ENCODE data around the gene EPS8L1. TPM values are rescaled to one million over a fixed set of nuclear protein-coding genes. Genes with fewer than 3 reads are reported as not detected.

The EPS8L1 gene
- total RNA-seq, 1 donor = 2.2 TPM

DNA sequence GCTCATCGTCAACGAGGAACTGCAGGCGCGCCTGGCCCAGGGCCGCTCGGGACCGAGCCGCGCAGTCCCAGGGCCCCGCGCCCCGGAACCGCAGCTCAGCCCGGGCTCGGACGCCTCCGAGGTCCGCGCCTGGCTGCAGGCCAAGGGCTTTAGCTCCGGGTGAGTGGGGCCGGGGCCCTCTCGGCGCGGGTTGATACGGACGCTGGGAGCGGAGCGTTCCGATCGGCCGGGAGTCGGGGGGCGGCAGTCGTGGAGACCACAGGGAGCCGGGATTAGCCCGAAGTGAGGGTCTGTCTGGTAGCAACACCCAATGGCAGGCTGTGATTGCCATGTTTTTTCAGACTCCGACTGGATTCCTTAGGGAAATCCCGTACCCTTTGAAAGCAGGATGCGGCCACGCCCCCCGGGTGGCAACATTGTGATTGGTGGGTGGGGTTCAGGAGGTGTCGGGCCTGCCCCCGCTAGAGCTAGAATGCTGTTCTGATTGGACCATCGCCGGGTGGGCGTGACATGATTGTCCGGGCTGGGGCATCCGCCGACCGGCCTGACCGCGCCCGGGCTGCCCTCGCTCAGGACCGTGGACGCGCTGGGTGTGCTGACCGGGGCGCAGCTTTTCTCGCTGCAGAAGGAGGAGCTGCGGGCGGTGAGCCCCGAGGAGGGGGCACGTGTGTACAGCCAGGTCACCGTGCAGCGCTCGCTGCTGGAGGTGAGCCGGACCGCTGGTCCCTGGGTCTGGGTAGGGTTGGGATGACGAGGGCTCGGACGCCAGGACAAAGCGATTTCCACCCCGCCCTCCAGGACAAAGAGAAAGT is 11.3 kb downstream of the EPS8L1 start:
- peak; percentile 93 for DNase-seq (ENCODE audit: low read depth)
- TF ChIP-seq, protein P1, sequence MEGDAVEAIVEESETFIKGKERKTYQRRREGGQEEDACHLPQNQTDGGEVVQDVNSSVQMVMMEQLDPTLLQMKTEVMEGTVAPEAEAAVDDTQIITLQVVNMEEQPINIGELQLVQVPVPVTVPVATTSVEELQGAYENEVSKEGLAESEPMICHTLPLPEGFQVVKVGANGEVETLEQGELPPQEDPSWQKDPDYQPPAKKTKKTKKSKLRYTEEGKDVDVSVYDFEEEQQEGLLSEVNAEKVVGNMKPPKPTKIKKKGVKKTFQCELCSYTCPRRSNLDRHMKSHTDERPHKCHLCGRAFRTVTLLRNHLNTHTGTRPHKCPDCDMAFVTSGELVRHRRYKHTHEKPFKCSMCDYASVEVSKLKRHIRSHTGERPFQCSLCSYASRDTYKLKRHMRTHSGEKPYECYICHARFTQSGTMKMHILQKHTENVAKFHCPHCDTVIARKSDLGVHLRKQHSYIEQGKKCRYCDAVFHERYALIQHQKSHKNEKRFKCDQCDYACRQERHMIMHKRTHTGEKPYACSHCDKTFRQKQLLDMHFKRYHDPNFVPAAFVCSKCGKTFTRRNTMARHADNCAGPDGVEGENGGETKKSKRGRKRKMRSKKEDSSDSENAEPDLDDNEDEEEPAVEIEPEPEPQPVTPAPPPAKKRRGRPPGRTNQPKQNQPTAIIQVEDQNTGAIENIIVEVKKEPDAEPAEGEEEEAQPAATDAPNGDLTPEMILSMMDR (IDR thresholded peaks at IDR 0.05; ENCODE audit: insufficient read depth, low read depth, low read length) = no peak
- H3K4me3 ChIP-seq (ENCODE audit: low read depth, low read length) = peak overlapping the region; percentile 56

DNA sequence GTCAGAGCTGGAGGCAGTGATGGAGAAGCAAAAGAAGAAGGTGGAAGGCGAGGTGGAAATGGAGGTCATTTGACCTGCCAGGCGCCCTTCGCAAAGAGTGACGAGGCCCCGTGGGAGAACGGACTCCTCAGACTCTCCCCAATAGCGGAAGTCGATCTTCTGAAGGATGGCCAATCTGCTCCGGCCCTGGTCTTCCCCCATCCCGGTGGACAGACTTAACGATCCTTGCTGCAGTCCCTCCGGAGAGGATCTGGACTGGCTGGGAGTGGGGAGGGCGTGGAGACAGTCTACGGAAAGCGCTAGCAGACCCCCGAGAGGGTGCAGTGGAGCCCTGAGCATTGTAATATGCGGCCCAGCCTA is 11.9 kb downstream of the EPS8L1 start:
- no peak for DNase-seq (ENCODE audit: low read depth)
- TF ChIP-seq, protein P1 (IDR thresholded peaks at IDR 0.05; ENCODE audit: insufficient read depth, low read depth, low read length) = no peak
- peak overlapping the region; percentile 56 for H3K4me3 ChIP-seq (ENCODE audit: low read depth, low read length)

- no peak overlapping the region for H3K4me3 ChIP-seq (ENCODE audit: low read depth, low read length)
- TF ChIP-seq, protein P1 (IDR thresholded peaks at IDR 0.05; ENCODE audit: insufficient read depth, low read depth, low read length) = no peak
- DNase-seq (ENCODE audit: low read depth) = no peak
These were observed 12.4 kb downstream of the EPS8L1 start for GRCh38 chr19:55088021-55088451.

DNA sequence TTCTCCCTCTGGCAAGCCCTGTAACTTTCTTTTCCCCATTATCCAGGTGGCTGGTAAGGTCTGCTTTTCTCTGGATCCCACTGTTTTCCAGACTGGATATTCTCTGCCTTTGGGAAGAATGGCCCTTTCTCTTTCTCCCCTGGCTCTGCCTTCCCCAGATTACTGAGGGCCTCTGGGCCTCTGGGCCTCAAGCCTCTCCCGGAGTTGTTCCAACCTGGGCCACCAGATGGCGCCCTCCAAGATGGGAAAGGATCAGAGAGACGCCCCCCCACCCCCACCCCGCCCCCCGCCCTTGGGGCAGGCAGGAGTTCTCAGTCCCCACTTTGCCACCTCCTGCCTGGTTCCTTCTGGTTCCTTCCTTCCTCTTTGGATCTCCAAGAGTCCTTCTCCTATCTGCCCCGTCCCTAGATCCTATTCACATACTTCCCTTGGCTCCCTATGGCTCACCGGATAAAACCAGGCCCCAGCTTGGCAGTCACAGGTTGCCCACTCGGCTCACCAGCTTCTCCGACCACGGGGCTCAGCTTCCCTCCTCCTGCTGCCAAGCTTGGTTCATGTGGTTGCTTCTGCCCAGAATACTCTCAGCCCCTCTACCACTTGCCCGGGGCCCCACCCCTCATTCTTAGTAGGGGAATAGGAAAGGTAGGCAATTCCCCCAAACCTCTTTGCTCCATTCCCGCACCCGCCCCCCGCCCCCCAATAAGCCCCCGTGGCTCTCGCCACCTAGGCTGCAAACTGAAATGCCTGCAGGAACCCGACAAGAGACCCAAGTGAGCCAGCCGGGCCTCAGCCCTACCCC is 13.1 kb downstream of the EPS8L1 start:
- peak; percentile 59 for DNase-seq (ENCODE audit: low read depth)
- TF ChIP-seq, protein P1 (IDR thresholded peaks at IDR 0.05; ENCODE audit: insufficient read depth, low read depth, low read length) = peak; percentile 61
- H3K4me3 ChIP-seq (ENCODE audit: low read depth, low read length) = no peak overlapping the region

DNA sequence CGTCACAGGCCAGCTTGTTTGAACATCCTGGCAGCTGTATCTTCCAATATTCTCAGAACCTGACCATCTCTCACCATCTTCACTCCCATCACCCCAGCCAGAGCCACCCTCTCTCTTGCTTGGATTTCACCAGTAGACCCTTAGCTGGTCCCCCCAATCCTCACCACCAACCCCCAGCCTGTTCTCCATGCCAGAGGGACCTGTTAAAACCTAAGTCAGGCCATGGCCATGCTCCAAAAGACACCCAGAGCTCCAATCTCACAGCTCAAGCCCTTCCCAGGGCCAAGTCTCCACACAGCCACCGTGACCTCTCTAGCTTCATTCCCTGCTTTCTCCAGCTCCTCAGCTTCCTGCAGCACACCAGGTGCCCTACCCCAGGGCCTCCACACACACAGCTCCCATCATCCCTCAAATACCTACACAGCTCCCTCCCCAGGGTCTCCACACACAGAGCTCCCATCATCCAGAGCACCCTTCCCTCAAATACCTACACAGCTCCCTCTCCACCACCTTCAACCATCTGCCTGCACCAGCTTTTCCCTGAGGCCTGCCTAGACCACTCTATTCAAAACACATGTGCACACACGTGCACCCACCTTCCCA is 13.8 kb downstream of the EPS8L1 start:
- H3K4me3 ChIP-seq (ENCODE audit: low read depth, low read length) = no peak overlapping the region
- TF ChIP-seq, protein P1 (IDR thresholded peaks at IDR 0.05; ENCODE audit: insufficient read depth, low read depth, low read length) = no peak
- DNase-seq (ENCODE audit: low read depth) = no peak

- no peak overlapping the region for H3K4me3 ChIP-seq (ENCODE audit: low read depth, low read length)
- TF ChIP-seq, protein P1 (IDR thresholded peaks at IDR 0.05; ENCODE audit: insufficient read depth, low read depth, low read length) = no peak
- no peak for DNase-seq (ENCODE audit: low read depth)
These were observed 14.9 kb downstream of the EPS8L1 start for GRCh38 chr19:55090564-55090963.
